GM19455 (cell line): Measurements from ENCODE around the gene KRTAP19-6.
"Not testable (repeated sequence)": the region's sequence is repeated elsewhere in the genome, so short reads cannot be mapped to it uniquely, and the experiment has no call there.

Source experiments
- ATAC-seq: cut with Tn5 transposase; IDR thresholded peaks from one replicate; pipeline ENCODE4 v1.9.1; 2021; ENCODE audit not compliant: unreplicated experiment

Gene KRTAP19-6, protein sequence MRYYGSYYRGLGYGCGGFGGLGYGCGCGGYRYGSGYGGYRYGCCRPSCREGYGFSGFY

GRCh38 chr21:30541764-30542163 lies at the start of gene KRTAP19-6:
TSS of gene KRTAP19-6 (minus strand) at chr21:30541864. CDS start at chr21:30541833, 31 bp downstream.
- no peak for ATAC-seq

- no peak for ATAC-seq
Observed at GRCh38 chr21:30590297-30590696, 48.6 kb upstream of the KRTAP19-6 start, which contains the start of gene KRTAP22-2. TSS of gene KRTAP22-2 (minus strand) at chr21:30590397.

DNA sequence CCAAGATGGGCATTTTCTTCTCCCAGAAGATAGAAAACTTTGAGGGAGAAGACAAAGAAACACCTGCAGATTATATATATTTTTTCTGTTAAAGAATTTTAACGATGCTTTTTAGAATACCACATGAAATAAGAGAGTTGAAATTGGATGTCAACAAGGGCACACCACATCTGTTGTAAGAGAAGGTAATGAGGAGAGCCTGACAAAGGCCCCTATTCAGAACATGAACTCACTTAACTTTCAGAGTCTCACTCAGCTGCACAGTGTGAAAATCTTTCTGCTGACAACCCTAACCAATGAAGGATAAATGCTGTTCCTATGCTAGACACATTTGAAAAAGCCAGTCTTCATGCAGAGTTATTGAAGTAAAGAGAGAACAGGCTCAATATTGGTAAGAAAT lies 41.2 kb upstream of the KRTAP19-6 start:
- ATAC-seq = no peak

GRCh38 chr21:30580132-30580531 lies 38.5 kb upstream of the KRTAP19-6 start:
- ATAC-seq = no peak

- no peak for ATAC-seq
Observed at GRCh38 chr21:30579346-30579745, 37.7 kb upstream of the KRTAP19-6 start.

GRCh38 chr21:30577766-30578165 lies 36.1 kb upstream of the KRTAP19-6 start:
- no peak for ATAC-seq

DNA sequence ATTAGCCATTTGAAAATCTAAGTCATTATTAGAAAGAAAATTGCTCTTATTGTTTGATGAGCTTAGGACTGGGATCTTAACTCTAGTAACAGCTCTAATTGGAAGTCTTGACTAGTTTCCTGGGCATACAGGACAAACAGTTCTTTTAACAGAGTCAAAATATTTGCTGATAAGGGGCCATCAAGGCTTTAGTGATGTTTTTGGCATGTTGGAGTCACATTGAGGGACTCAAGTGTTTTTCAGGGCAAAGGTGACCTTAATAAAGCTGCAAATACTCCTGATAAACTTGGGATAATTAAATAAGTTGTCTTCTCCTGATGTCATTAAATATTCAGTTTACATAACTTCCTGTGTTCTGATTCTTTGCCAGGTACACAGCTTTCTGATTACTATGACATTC lies 26.0 kb upstream of the KRTAP19-6 start:
- no peak for ATAC-seq

DNA sequence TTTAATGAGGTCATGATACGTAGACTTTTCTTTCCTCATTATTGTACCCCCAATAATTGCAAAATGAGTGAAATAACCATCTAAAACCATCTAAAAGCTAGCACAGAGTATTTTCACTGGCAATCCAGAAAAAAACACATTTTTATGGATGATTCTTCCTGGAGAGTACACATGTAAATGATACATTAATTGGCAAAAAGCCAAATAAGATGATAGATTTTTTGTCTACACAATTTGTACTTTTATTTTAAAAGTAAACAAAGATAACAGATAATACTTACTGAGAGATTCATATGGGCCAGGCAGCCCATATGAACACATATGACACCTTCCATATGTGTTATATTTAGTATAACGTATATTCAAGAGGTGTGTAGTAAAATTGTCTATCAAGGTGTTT lies 22.0 kb upstream of the KRTAP19-6 start:
- ATAC-seq = no peak

- ATAC-seq = no peak
Observed at GRCh38 chr21:30563072-30563471, 21.4 kb upstream of the KRTAP19-6 start.

- ATAC-seq = no peak
Observed at GRCh38 chr21:30561957-30562356, 20.3 kb upstream of the KRTAP19-6 start.

DNA sequence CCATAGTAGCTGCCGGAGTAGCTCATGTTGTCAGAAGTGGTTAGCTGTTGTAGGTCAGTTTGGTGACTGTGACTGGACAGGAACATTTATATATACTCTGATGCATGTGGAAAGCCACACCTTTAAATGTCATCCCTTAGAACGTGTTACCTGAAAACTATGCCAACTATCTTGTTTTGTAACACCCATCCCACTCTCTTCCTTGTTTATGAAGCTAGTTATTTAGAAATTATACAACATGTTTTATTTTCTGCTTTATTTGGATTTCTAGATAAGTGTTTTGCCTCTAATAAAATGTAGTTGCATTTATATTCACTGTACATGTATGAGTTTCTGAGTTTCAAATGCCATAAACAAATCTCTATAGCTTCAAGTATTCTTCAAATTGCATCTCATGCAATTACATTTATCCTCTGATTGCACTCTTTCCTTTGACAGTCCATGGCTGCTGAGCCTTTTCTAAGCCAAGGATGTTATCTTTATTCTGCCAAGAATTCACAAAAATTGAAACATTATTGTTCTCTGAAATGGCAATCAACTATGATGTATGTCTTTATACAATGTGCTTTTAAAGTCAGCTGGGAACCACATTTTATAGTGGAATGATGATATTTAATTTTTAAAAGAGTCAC lies 19.7 kb upstream of the KRTAP19-6 start, which contains the start of gene KRTAP19-7:
KRTAP19-7 (minus strand) TSS at position 51 of the 632 bp plus-strand sequence; CDS start at position 26, 25 bp downstream.
- no peak for ATAC-seq

DNA sequence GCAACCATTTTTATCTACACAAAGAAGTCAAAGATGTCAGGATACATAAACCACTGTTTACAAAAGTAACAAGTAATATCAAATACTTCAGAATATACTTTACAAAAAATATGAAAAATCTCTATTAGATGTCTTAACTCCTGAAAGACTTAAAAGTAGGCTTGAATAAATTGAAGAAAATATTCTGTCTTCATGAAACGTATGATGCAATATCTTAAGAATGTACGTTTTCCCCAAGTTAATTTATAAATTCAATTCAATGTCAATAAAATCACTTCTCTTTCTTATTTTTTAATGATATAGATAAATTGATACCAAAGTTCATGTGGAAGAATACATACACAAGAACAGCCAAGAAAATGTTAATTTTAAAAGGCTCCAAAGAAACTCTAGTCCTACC lies 13.4 kb upstream of the KRTAP19-6 start:
- ATAC-seq = no peak

DNA sequence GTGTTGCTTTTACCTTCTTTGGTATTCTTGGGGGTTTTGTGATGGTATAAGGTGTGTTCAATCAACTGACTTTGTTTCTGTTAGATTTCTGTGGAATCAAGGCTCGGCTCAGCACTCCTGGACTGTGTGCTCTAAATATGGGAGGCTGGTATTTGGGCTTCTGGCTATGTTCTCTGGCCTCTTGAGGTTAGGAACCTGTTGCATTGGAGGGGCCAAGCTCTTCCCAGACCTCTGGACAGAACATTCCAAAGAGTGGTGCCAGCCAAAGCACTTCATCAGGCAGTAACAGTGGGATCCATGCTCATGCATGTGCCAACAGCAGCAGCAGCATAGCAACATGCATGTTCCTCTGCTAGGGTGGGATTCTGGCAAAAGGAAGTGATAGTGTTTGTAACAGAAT lies 11.1 kb upstream of the KRTAP19-6 start:
- ATAC-seq = no peak

DNA sequence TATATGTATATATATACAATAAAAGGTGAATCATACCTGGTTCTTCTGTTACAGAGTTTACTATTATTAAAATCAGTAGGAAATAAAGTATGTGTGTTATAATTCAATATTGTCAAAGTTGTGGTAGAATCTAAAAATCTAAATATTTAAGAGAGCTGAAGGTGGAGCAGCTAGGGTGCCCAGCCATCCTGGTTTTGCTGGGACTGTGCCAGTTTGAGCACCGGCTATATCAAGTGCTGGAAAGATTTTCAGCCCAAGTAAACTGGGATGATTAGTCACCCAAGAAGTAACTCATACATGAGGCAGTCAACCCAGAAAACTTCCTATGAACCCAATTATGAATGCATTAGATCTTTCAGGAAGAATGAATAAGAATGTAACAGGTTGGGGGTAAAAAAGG lies 22.8 kb downstream of the KRTAP19-6 start:
- no peak for ATAC-seq

DNA sequence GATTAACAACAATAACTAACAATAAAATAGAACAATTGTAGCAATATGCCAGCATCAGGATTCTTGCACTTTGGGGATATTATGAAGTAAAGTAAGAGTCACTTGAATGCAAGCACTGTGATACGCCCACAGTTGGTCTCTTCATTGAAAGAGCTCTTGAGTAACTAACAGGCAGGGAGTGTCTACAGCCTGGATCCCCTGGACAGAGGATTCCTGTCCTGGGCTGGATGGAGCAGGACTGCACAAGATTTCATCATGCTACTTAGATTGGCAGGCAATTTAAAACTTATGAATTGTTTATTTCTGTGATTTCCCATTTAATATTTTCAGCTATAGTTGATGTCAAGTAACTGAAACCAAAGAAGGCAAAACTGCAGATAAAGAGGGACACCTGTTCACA lies 26.0 kb downstream of the KRTAP19-6 start:
- ATAC-seq = no peak

- ATAC-seq = not testable (repeated sequence)
Observed at GRCh38 chr21:30505621-30506205, 36.0 kb downstream of the KRTAP19-6 start.

DNA sequence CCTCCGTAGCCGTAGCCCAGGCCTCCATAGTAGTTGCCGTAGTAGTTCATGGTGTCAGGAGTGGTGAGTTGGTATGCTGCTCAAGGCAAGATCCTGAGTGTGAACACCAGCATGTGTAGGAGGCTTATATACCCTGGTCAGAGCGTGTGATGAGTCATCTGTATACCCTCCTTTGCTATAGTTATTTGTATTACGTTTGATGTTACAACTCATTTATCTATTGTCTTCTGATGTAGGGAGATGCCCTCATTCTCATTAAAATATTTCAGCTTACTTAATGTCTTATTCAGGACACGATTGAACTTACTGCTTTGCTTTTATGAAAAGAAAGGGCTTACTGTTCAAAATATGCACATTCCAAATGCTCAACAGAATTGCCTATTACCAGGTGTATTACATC lies 39.6 kb downstream of the KRTAP19-6 start, which contains the start of gene KRTAP19-5:
KRTAP19-5 (minus strand) TSS at position 101 of the 400 bp plus-strand sequence; CDS start at position 50, 51 bp downstream.
- no peak for ATAC-seq

GRCh38 chr21:30497065-30497464 lies 44.6 kb downstream of the KRTAP19-6 start, which contains the start of gene KRTAP19-4:
TSS of gene KRTAP19-4 (minus strand) at chr21:30497165. CDS start at chr21:30497110, 55 bp downstream.
- ATAC-seq = no peak

DNA sequence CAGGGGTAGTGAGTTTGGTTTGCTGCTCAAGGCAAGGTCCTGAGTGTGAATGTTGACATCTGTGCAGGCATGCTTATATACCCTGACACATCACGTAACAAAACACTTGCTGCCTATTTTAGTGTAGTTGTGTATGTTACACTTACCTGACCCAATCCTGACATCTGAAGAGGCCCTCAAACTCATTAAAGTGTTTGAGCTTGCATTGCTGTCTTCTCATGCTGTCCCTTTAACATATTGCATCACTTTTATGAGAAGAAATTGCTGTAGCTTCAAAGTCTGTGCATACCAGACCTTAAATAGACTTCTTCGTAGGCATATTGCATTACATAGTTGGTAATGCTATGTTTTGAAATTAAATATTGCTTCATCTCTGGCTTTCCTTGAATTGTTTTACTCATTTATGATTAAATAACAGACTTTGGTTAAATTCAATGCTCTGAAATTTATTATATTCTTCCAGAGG lies 49.7 kb downstream of the KRTAP19-6 start, which contains the start of gene KRTAP19-3:
KRTAP19-3 (minus strand) TSS at position 51 of the 466 bp plus-strand sequence. CDS start 56 bp downstream, outside the sequence.
- no peak for ATAC-seq
